K562 (cell line): ENCODE results near the gene CENPP. TPM values are rescaled to one million over a fixed set of nuclear protein-coding genes. Genes with fewer than 3 reads are reported as not detected.
A peak's percentile ranks its signal among the peaks of the same experiment; 100 is the strongest.

Experiments used
- ATAC-seq: fragments of 200-7000 bp; cut with Tn5 transposase; 3 replicates; pipeline ENCODE4 v1.9.1; 2020; ENCODE audit warnings: moderate library complexity
- BruUV-seq: library from RNA; stranded (reverse); fragments of 400-500 nt; replicated peaks from 2 replicates; lab custom pipeline; 2021; lab: Mats Ljungman, UMichigan
- CTCF ChIA-PET: fragments of 300-600 bp; formaldehyde crosslinking; extraction: SDS; loops from one replicate; lab custom pipeline; 2021; ENCODE audit warnings: low intra/inter-chr PET ratio; lab: Yijun Ruan, JAX
- POLR2A ChIA-PET: fragments of 300-600, 350-650 bp; sonication (Branson Sonifier 250); formaldehyde crosslinking; extraction: SDS; loops from one replicate; lab custom pipeline; 2021; ENCODE audit warnings: antibody characterized with exemption, inconsistent platforms; lab: Yijun Ruan, JAX
- DNase-seq, 4 experiments: peaks; one replicate each; pipeline versions ENCODE4 v3.0.0 to v3.0.0-alpha.2; 2011 to 2018; ENCODE audit warnings: low spot score in 3 of 4, mixed read lengths in 3 of 4; ENCODE audit errors: extremely low read depth in 1 of 4
- FAIRE-seq: peaks from 2 replicates; lab custom pipeline; 2011; peaks lifted over from hg19 to GRCh38; lab: Jason Lieb, UNC
- H2AFZ ChIP-seq: 2 replicates; pipeline ENCODE4 v1.6.0; 2011; ENCODE audit warnings: low read depth, low read length, control low read depth, inconsistent platforms
- H3K27ac ChIP-seq: fragments of 200-600 bp; 3 replicates; pipeline ENCODE4 v1.8.0; 2011; ENCODE audit warnings: low read depth, mild to moderate bottlenecking, control low read depth, inconsistent platforms, low read length, moderate library complexity, mixed read lengths; ENCODE audit errors: extremely low read depth
- H3K27me3 ChIP-seq, 2 experiments: fragments of 300-600 bp in 1 of 2; 2 replicates in 1 of 2; 3 replicates in 1 of 2; pipeline versions ENCODE4 v1.6.0 to v1.8.0; 2011; ENCODE audit warnings: inconsistent platforms in 2 of 2, low read length in 2 of 2, mild to moderate bottlenecking in 1 of 2, mixed read lengths in 1 of 2, moderate library complexity in 1 of 2; ENCODE audit not compliant: control insufficient read depth in 2 of 2, insufficient read depth in 2 of 2
- H3K36me3 ChIP-seq: fragments of 300-600 bp; 3 replicates; pipeline ENCODE4 v1.8.0; 2011; ENCODE audit warnings: mild to moderate bottlenecking, low read length, inconsistent platforms; ENCODE audit not compliant: control insufficient read depth, insufficient read depth
- H3K4me1 ChIP-seq, 2 experiments: fragments of 200-600 bp in 1 of 2; replicated peaks in 1 of 2; 2 replicates in 1 of 2; 3 replicates in 1 of 2; pipeline versions ENCODE4 v1.5.1 to v1.8.0; 2011; ENCODE audit warnings: inconsistent platforms in 2 of 2, low read length in 2 of 2, mild to moderate bottlenecking in 1 of 2, mixed read lengths in 1 of 2, moderate library complexity in 1 of 2; ENCODE audit not compliant: control insufficient read depth in 2 of 2, insufficient read depth in 2 of 2
- H3K4me2 ChIP-seq: 2 replicates; pipeline ENCODE4 v1.6.1; 2011; ENCODE audit warnings: low read length, control low read depth, inconsistent platforms, mixed read lengths; ENCODE audit not compliant: insufficient read depth
- H3K4me3 ChIP-seq: fragments of 200-600 bp; sonication (generic), shearing (Covaris generic); 2 replicates; pipeline ENCODE4 v1.5.1; 2016; ENCODE audit warnings: control low read depth, inconsistent platforms
- H3K79me2 ChIP-seq: fragments of 200-600 bp; 3 replicates; pipeline ENCODE4 v1.8.0; 2011; ENCODE audit warnings: low read length, inconsistent platforms; ENCODE audit not compliant: control insufficient read depth, insufficient read depth
- H3K9ac ChIP-seq, 2 experiments: 2 replicates each; pipeline versions ENCODE4 v1.6.0 to v1.6.1; 2011; ENCODE audit warnings: low read depth in 2 of 2, low read length in 2 of 2, control low read depth in 1 of 2, inconsistent platforms in 1 of 2, mild to moderate bottlenecking in 1 of 2, mixed read lengths in 1 of 2; ENCODE audit not compliant: insufficient read depth in 1 of 2
- H3K9me1 ChIP-seq: one replicate; pipeline ENCODE4 v1.6.0; 2011; ENCODE audit warnings: inconsistent platforms, mild to moderate bottlenecking, low read length, moderate library complexity; ENCODE audit not compliant: control insufficient read depth, insufficient read depth
- H3K9me3 ChIP-seq: replicated peaks from 2 replicates; pipeline ENCODE4 v1.5.1; 2011; ENCODE audit warnings: low read depth, low read length, inconsistent platforms; ENCODE audit not compliant: control insufficient read depth, insufficient read depth
- H4K20me1 ChIP-seq: replicated peaks from 2 replicates; pipeline ENCODE4 v1.6.1; 2011; ENCODE audit warnings: low read length, inconsistent platforms, mixed read lengths; ENCODE audit not compliant: control insufficient read depth, insufficient read depth
- FOS ChIP-seq: IDR thresholded peaks from 3 replicates; pipeline ENCODE4 v1.6.1; 2011; ENCODE audit not compliant: insufficient read length; ENCODE audit errors: extremely low read depth
- GABPA ChIP-seq: fragments of 200-800 bp; sonication (Bioruptor generic); conservative IDR thresholded peaks from 2 replicates; pipeline ENCODE4 v1.6.1; 2016; ENCODE audit warnings: low read depth, missing genetic modification characterization, missing compliant biosample characterization
- GATA2 ChIP-seq: sonication (generic); formaldehyde crosslinking; IDR thresholded peaks from 2 replicates; pipeline ENCODE4 v1.4.0; 2020; ENCODE audit warnings: mild to moderate bottlenecking, missing genetic modification reagents
- HNRNPL ChIP-seq: fragments of 200-400 bp; formaldehyde crosslinking; IDR thresholded peaks from 2 replicates; pipeline ENCODE4 v1.6.1; 2017; ENCODE audit warnings: low read depth, mild to moderate bottlenecking, low read length
- HNRNPUL1 ChIP-seq: fragments of 200-400 bp; formaldehyde crosslinking; IDR thresholded peaks from 2 replicates; pipeline ENCODE4 v1.6.1; 2017; ENCODE audit warnings: low read length
- KLF16 ChIP-seq: IDR thresholded peaks from 2 replicates; pipeline ENCODE4 v1.6.1; 2016; ENCODE audit warnings: antibody characterized with exemption
- NFRKB ChIP-seq: fragments of 450-650 bp; IDR thresholded peaks from 2 replicates; pipeline ENCODE4 v1.6.1; 2016; ENCODE audit warnings: low read depth
- RBM34 ChIP-seq: fragments of 200-400 bp; formaldehyde crosslinking; IDR thresholded peaks from 2 replicates; pipeline ENCODE4 v1.6.1; 2018; ENCODE audit warnings: low read length, borderline replicate concordance; ENCODE audit not compliant: insufficient read depth
- SIX5 ChIP-seq, 2 experiments: IDR thresholded peaks; 2 replicates each; pipeline ENCODE4 v1.6.1; 2011; ENCODE audit warnings: low read length in 2 of 2, borderline replicate concordance in 1 of 2, low read depth in 1 of 2, mild to moderate bottlenecking in 1 of 2, moderate library complexity in 1 of 2; ENCODE audit not compliant: insufficient read depth in 1 of 2
- SUPT5H ChIP-seq: fragments of 450-650 bp; IDR thresholded peaks from 2 replicates; pipeline ENCODE4 v1.6.1; 2016
- ZNF124 ChIP-seq: sonication (generic); formaldehyde crosslinking; IDR thresholded peaks from 2 replicates; pipeline ENCODE4 v1.8.1; 2022; ENCODE audit warnings: missing genetic modification reagents
- WGBS: fragments of 100-300 bp; shearing (Covaris generic); methylation state at CpG from one replicate; pipeline ENCODE4 v1.1.6; 2016; ENCODE audit warnings: low coverage, mixed read lengths; ENCODE audit not compliant: insufficient coverage; ENCODE audit errors: missing lambda C conversion rate; 5-methylcytosine and 5-hydroxymethylcytosine counted together
- in situ Hi-C: fragments of 300-500 bp; cut with MboI; formaldehyde crosslinking; loops from 4 replicates; pipeline ENCODE4 v1.15.0; 2018; ENCODE audit warnings: inconsistent platforms, mixed read lengths
- intact Hi-C: fragments of 100-400 bp; cut with micrococcal nuclease; formaldehyde crosslinking; loops from 2 replicates; pipeline ENCODE4 v1.14.2; 2022
- polyA plus RNA-seq, 8 experiments: library from polyadenylated mRNA; depleted of rRNA in 4 of 8; stranded (reverse) in 5 of 8; unstranded in 3 of 8; fragments of >200 nt; fragmentation: Nextera tagmentation in 2 of 8; fragmentation: Illumina TruSeq in 1 of 8; extraction: Ambion mirVana in 2 of 8; extraction: Trizol in 1 of 8; gene quantifications; 2 replicates each; pipeline versions ENCODE4 v1.2.1 to v1.2.3, GENCODE V29; 2011 to 2014; ENCODE audit warnings: inconsistent platforms in 1 of 8, missing spikeins in 1 of 8
- total RNA-seq, 7 experiments: library from RNA; depleted of rRNA in 6 of 7; stranded (reverse); fragments of >200 nt in 6 of 7; fragmentation: Illumina TruSeq in 2 of 7; extraction: Trizol in 2 of 7; gene quantifications; 2 replicates each; pipeline versions ENCODE4 v1.2.1 to v1.2.3, GENCODE V29; 2011 to 2021; ENCODE audit warnings: low replicate concordance in 1 of 7
- TF ChIP-seq, protein P1 (sequence below): fragments of 250-450 bp; sonication (Bioruptor Pico); IDR thresholded peaks from 2 replicates; pipeline ENCODE4 v1.8.0; 2021; ENCODE audit warnings: borderline replicate concordance, mild to moderate bottlenecking, moderate library complexity; ENCODE audit not compliant: poor library complexity, severe bottlenecking
- TF ChIP-seq, protein P2 (sequence below), 2 experiments: fragments of 450-650 bp; formaldehyde crosslinking in 1 of 2; IDR thresholded peaks; 2 replicates each; pipeline versions ENCODE4 v1.4.0 to v1.6.1; 2014 to 2020; ENCODE audit warnings: mild to moderate bottlenecking in 2 of 2, borderline replicate concordance in 1 of 2, low read depth in 1 of 2

Gene CENPP
- total and polyA plus RNA-seq, 9 of the 15 experiments (the other 6 are each of a cell fraction or from before 2014, with no cell fraction given), result 8.0 to 28.5 (median 17.9) TPM

DNA sequence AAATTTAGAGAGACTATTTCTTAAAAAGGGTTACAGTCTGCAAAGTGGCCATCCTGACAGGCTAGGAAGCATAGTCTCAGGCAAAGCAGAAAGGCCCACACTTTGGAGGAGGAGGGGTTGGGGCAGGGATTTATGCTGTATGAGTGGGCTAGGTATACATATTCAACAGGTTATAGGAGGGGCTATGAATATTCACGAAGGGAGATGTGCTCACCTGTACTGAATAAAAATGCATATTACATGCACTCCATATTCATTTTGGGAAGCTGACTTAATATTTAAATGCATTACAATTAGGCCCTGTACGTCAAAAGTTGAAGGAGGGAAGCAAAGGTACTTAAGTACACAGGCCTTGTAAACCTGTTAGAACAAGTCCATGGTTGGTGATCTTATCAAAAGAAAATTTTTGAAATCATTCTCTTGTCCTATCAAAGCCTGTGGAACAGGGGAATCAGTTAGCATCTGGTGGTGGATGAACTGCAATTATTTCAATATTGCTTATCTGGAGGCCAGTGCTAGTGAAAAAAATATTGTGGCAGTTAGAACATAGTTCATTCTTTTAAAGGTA lies 1.6 kb downstream of the CENPP start:
- 0 out of 3 replicates have a peak, but pooled peaks have one; percentile 8 for ATAC-seq
- Histone ChIP-seq H3K9me1 (no peaks in the 10 kb centered on the region), H3K4me1 (peaks cover 5 to 16% of the 10 kb centered on the region in 2 experiments; a peak in 3 of 5 replicates), H3K9ac (peak overlapping the region; percentile 44 to 96; a peak in 1 of 4 replicates), H2AFZ (peak overlapping the region; percentile 3; the same call in 1 of the 2 replicates), H4K20me1 (no peaks in the 10 kb centered on the region), H3K27me3 (no peaks in the 10 kb centered on the region), H3K27ac (no peak overlapping the region), H3K36me3 (peaks cover 22% of the 10 kb centered on the region), H3K4me2 (peak overlapping the region; percentile 100), H3K79me2 (peaks cover 59% of the 10 kb centered on the region), H3K4me3 (peak overlapping the region; percentile 57), H3K9me3 (no peaks in the 10 kb centered on the region)
- ChIA-PET CTCF (interaction anchor here (1.5 to 2.9 kb wide), 2 partner anchors 112 to 307 kb away, joined by 13 to 14 read pairs; no protein-coding TSS in a partner anchor), POLR2A (interaction anchor here (0.8 kb wide), 1 partner anchor 120 kb away, joined by 5 read pairs; no protein-coding TSS in a partner anchor)
- no TSS peak for BruUV-seq
- 3% methylated on average over 2 of the region's 2 CpGs for WGBS
- in situ Hi-C loops, result loop anchor here (10.0 kb wide), 1 partner anchor 307 kb away; no protein-coding TSS in a partner anchor
- intact Hi-C loops, result loop anchor here (5.0 kb wide), 2 partner anchors 110 to 190 kb away; no protein-coding TSS in a partner anchor
- peak; percentile 52 for FAIRE-seq
- DNase-seq, result peak in 2 of 4 experiments; percentile 13 to 22
- TF ChIP-seq, protein P1, sequence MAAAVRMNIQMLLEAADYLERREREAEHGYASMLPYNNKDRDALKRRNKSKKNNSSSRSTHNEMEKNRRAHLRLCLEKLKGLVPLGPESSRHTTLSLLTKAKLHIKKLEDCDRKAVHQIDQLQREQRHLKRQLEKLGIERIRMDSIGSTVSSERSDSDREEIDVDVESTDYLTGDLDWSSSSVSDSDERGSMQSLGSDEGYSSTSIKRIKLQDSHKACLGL (CRISPR knock-in tag), result no peak
- TF ChIP-seq, protein P2, sequence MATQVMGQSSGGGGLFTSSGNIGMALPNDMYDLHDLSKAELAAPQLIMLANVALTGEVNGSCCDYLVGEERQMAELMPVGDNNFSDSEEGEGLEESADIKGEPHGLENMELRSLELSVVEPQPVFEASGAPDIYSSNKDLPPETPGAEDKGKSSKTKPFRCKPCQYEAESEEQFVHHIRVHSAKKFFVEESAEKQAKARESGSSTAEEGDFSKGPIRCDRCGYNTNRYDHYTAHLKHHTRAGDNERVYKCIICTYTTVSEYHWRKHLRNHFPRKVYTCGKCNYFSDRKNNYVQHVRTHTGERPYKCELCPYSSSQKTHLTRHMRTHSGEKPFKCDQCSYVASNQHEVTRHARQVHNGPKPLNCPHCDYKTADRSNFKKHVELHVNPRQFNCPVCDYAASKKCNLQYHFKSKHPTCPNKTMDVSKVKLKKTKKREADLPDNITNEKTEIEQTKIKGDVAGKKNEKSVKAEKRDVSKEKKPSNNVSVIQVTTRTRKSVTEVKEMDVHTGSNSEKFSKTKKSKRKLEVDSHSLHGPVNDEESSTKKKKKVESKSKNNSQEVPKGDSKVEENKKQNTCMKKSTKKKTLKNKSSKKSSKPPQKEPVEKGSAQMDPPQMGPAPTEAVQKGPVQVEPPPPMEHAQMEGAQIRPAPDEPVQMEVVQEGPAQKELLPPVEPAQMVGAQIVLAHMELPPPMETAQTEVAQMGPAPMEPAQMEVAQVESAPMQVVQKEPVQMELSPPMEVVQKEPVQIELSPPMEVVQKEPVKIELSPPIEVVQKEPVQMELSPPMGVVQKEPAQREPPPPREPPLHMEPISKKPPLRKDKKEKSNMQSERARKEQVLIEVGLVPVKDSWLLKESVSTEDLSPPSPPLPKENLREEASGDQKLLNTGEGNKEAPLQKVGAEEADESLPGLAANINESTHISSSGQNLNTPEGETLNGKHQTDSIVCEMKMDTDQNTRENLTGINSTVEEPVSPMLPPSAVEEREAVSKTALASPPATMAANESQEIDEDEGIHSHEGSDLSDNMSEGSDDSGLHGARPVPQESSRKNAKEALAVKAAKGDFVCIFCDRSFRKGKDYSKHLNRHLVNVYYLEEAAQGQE (IDR thresholded peaks at IDR 0.05; ENCODE audit: borderline replicate concordance), result peak; percentile 64
- TF ChIP-seq, protein P2 (CRISPR knock-in tag; IDR thresholded peaks at IDR 0.05; ENCODE audit: low read depth), result no peak
- TF ChIP-seq GATA2 (CRISPR knock-in tag) (0 out of 2 replicates have a peak, but pooled peaks have one; percentile 20), GABPA (tag) (no peak), HNRNPUL1 (no peak), NFRKB (no peak), KLF16 (no peak), FOS (no peak), ZNF124 (CRISPR knock-in tag) (no peak), RBM34 (no peak), HNRNPL (no peak), SIX5 (IDR thresholded peaks at IDR 0.05; ENCODE audit: borderline replicate concordance in 1 of 2, insufficient read depth in 1 of 2, low read depth in 1 of 2, low read length in 2 of 2) (no peak), SUPT5H (no peak)
